T-helper 2 cell (primary cell): ENCODE results near the gene MAML2.

Experiments used
- DNase-seq, 5 experiments: peaks; one replicate each; pipeline versions ENCODE4 v3.0.0 to v3.0.0-alpha.2; 2012 to 2022

MAML2 gene

DNA sequence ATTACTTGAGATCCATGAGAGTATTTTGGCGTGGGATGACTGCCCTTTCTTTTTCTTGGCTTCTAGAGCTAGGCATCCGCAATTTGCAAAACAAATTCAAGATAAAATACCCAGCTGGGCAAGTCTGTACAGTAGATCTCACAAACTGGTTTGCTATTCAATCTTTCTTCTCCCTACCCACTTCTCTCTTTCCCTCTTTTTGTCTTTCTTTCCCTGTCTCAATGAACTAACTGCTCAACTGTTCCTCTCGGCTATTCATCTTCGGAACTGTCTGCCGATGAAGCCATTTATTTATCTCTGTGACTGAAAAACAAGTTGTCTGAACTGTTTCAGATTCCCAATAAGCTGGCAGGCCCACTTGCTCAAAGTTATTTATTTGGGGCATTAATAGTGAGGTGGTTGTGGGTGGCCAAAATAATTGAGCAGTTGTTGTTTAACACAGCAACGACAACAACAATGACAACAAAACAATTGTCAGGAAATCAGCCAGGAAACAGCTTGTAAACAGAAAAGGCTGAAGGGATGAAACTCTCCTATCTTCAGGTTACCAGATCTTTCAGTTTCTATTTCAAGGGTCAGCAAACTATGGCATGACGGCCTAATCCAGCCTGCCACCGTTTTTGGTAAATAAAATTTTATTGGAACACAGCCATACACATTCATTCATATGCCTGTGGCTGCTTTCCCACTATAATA is 343.1 kb downstream of the MAML2 start:
- no peak for DNase-seq

DNA sequence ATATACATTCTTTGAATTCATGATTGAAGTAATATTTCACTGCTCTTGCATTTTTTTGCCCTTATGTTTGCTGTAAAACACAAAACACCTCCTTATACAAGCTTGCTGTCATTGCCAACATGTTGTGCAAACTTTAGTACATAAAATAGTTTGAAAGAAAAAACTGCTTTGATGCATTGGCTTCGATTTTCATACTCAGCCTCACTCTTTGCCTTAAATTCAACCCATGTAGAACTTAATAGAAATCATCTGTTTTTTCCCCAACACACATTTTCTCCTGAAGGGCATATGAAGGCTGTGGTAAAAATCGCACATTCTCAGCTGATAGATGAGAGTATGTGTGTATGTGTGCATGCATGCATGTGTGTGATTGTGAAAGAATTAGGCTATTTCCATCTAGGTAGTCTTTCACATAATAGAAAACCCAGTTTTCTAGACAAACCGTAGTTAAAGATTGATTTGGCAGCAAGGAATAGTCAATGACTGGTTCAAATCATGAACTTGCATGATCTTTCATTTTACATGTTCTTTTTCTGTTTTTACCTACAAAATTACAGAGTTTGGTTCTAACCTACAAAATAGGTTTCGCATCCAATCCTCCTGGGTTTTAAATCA is 346.3 kb downstream of the MAML2 start:
- DNase-seq: no peak

DNA sequence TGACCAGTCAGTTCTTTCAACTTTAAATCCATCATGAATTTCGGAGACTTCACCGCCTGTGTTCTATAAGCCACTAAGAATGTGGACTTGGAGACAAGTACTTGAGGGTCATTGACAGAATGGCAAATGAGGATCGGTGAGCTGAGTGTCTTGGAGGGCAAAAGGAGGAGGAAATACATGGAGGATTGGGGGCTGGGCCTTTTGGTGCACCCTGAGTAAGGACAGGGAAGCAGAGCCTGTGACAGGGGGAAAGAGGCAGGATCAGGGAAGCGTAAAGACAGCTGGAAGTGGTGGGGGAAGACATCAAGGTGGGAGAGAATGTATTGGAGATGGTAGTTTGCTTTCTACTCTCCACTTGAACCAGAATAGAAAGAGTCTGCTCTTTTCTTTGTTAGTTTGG is 348.7 kb downstream of the MAML2 start:
- no peak for DNase-seq

DNA sequence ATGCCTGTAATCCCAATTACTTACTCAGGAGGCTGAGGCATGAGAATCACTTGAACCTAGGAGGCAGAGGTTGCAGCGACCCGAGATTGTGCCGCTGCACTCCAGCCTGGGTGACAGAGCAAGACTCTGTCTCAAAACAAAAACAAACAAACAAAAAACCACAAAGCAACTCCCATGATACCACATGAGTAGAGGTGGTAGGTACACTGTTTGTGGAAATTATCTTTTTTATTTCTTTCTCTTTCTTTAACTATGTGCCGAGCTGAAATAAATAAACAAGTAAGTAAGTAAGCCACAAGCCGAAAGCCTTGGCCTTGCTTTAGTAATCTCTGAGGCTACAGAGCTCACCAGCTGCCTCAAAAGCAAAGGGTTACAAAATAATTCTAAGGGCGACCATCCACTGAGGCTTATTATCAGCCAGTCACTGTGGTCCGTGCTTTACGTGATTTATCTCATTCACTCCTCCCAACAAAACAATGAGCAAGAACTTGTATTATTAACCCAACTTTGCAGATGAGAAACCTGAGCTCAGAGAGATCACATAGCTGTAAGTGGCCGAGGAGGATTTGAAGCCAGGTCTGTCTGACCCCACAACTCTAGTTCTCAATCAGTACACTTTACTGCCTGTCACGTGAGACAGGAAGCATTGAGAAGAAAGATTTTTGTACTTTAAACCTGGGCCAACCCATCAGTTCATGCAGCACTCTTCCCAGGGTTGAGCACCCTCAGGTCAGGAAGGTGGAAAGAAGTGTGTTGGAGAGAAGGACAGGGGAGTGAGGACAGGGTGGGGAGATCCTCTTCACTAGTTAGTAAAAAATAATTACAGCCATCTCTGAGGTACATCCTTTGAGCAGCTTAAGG is 349.3 kb downstream of the MAML2 start:
- DNase-seq: peak in 1 of 5 experiments; percentile 15

DNA sequence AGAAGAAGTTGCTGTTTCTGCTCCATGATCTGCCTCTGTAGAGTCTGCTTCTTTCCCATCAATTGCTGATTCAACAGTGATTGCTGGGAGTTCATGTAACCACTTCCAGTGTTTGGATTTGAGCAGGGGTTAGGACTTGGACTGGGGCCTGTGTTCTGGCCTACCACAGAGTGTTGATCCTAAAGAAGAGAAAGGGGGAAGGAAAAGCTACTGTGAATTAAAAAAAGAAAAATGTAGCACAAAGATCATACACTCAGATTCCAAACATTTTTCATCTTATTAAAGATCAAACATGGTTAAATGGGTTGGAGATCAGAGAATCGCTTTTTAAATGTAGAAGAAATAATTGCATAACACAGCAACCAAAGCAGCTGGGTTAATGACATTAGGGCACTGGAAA is 351.4 kb downstream of the MAML2 start:
- no peak for DNase-seq

DNA sequence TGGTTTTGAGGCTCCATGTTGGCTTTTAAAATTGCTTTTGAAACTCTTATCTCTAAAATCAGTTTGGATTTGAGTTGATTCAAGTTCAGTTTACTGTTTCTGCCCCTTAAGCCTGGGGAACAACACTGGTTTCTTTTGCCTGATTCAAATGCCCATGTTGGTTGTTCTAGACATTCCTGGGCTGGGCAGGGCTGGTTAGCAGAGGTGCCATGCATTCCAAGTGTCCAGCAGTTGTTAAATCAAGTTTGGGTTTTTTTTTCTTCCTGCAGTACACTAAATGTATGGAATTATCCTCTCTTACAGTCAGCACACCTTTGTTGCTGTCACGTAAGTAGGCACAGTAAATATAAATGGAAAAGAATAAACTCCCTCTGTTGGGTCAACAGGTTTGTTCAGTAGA is 351.9 kb downstream of the MAML2 start:
- peak in 1 of 5 experiments; percentile 26 for DNase-seq

DNA sequence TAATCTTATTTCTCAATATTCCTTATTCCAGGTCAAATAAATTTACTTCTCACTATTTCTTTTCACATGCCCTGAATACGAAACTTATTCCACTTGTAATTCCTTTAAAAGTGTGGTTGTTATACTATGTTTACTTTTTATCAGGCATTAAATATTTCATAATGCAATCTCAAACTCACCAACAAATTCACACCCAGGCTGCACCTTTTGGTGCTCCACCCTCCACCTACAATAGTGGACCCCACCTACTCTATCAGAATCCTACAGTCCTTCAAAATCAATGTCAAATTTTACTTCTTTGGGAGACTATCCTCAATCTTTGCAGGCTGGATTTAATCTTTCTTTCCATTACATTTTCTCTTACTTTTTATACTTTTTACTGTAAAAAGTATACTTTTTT is 353.2 kb downstream of the MAML2 start:
- no peak for DNase-seq

DNA sequence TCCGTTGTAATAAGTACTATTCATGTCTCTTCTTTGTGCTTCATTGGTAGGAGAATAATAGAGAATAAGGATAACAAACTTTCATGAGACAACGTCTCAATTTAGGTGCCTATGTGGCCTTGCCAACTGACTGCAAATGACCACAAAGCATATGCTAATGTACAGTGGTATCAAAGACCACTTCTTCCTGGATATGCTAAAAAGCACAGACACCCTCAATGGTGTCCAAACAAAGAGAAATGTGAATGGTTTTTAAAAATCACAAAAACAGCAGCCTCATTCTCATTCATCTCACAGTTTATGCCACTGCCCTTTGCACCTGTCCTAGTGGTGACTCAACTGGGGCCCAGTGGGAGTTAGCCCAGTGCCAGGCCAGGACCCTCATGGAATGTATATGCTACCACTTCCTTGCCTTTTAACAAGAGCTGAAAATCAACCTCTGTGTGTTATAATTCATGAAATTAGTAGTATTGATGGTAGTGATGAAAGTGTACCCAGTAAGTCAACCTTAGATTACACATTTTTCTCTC is 353.9 kb downstream of the MAML2 start:
- DNase-seq: no peak

DNA sequence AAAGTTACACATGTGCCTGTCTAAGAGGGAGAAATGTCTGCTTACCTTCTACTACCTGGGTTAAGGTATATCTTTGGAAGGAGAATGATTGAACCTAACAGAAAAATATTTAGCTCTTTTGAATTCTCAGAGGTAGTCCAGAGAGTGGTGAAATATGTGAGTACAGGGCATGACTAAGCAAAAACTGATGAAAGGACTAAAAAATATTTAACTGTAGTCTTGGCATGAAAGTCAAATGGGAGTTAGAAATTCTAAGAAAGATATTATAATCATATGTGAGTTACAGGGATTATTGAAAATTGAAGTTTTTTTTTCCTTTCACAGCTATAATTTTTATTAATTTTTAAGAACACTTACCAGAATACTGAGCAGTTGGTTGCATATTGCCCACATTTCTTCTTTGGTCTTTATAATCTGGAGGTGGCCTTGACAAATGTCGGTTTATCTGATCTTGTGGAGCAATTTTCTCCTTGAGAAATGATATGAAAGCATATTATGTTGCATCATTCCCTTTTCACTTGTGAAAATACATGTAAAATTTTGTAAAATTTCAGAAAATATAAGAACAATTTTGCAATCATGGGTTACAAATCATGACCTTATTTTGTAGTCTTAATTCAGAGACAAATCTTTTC is 357.7 kb downstream of the MAML2 start:
- DNase-seq: no peak

DNA sequence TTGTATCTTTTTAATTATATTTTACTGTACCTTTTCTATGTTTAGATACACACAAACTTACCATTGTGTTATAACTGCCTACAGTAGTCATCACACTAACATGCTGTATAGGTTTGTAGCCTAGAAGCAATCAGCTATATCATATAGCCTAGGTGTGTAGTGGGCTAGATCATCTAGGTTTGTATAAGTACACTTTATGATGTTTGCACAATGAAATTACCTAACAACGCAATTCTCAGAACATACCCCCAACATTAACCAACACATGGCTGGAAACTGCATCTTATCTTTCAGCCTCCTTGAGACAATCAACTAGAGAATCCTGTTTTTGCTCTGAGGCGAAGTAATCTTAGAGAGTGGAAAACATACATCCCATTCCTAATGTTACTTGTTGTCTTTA is 358.9 kb downstream of the MAML2 start:
- no peak for DNase-seq

DNA sequence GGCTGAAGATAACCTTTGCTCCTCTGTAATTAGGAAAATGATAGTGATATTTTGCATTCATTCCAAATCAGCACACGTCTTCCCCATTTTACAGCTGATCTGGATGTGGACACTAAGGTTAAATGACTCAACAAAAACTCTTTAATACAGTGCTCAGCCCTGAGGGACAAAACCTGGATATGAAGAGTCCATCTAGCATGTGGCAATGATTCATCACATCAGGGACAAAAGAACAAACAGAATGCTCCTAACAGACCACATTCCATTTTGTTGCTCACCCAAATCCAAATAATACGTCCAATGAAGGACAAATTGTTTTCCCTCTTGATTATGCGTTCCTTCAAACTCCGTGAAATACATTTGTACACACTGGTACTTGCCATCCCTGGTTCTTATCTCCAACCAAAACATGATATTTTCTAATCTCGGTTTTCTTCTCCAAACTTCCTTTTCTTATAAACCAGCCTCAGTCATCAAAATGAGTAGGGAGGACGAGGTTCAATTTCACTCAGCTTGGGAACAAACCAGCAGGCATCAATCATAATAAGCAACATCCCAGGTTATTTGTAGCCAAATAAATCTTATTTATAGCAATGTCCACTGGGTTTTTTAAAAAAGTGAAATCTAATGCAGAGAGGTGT is 365.3 kb downstream of the MAML2 start:
- DNase-seq: no peak

DNA sequence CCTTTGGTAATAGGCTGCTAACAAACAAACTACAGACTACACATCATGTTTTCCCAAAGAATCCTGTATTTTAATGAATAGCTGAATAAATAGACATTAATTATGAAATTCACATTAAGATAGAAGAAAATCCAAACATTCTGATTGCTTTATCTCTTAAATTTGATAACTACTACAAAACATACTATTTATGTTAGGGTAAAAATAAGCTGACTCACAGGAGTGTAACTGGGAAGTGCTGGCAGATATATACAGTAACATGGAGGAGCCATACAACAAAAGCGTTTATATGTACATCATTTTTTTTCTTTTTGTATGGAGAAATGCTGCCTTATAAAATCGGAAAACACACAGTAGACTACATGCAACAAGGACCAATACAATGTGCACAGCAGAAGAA is 366.4 kb downstream of the MAML2 start:
- no peak for DNase-seq

DNA sequence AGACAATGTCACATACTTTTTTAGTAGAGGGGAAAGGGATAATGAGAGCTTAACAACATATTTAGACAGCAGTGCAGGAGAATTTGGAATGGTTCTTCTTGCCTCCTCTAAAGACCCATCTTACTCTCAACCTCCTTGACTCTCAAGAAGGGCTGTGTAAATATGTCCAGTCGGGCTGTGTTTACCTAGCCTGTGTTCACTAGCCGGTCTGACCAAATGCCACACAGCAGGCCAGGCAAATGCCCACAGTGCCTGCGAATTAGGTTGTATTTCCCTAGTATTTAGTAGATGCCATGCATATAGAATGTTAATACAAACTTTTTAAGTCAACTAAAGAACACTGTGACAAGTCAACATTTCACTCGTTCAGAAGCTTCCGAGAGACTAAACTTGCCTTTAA is 367.7 kb downstream of the MAML2 start:
- DNase-seq: no peak

DNA sequence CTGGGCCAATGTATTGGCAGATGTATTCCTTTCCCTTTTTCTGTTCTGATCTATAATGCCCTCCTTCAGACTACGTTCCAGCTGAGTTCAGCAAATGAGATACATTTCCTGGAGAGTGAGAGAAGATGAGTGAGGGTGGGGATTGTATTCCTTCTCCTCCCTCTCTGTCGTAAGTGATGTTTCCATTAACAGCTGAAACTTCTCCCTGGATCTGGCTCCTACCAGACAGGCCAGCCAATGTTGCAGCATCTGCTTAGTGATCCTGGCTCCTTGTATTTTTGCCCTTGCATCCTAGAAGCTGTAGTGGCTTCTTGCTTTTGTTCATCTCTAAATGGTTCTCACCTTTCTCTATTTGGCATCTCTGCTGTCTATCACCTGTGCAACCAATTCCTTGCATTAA is 370.9 kb downstream of the MAML2 start:
- no peak for DNase-seq

DNA sequence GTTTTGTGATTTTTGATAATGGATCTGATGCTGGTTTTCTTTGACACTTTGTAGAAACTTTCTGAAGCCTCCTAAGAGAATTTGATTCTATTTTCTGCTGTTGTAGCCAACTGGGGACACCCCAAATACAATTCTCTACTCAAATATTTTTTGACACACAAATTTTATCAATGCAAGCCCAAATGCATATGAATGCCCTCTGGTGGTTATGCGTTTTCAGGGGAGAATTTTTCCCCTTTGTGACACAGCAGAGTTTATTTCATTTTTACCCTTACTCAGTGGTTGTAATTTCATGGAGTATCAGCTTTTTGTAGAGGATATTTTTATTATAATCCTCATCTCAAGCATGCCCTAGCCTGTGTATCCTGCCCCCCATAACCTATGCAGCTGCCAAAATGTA is 374.4 kb downstream of the MAML2 start:
- DNase-seq: no peak

DNA sequence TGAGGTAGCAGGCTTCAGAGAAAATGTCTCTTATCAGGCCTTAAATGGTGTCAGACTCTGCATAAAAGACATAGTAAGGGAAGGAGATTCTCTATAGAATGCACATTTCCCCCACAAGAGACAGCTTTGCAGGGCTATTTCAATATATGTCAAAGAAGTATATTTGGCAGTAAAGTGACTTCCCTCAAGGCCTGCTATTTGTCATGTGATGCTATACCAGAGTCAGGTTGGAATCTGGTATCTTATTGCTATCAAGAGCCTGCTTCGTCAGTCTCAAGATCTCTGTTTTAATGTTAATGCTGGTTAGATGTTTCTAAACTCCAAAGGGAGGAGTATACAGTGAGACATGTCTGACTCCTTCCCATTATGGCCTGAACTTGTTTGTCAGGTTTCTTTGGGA is 378.7 kb downstream of the MAML2 start:
- DNase-seq: no peak

DNA sequence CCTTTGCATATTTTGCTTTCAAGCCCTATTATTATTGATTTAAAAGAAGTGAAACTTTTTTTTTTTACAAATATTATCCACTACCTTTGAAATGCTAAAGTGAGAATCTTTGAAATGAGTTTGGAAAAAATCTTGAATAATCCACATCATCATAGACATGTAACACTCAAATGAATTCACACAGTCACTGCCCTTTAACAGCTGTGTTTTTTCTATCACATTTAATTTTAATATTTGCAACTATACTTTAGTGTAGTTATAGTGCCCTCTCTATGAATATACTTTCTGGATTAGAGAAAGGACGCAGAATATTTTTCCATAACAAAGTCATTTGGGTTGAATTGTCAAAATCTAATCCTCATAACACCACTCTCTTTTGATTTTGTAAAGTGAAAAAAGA is 381.2 kb downstream of the MAML2 start:
- DNase-seq: no peak

DNA sequence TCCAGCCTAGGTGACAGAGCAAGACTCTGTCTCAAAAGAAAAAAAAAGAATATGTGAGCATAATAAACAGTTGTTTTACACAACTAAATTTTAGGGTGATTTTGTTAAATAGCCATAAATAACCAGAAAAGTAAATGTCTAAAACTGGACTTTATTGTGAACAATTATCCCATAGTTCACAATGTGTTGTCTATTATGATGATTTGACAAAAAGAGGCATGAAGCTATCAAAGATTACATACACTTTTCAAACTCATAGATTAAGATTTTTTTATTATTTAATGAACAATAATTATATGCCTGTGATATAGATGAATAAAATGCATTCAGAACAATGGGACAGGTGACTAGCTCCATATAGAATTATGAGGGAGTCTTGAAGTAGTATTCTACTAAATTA is 392.1 kb downstream of the MAML2 start:
- DNase-seq: no peak

DNA sequence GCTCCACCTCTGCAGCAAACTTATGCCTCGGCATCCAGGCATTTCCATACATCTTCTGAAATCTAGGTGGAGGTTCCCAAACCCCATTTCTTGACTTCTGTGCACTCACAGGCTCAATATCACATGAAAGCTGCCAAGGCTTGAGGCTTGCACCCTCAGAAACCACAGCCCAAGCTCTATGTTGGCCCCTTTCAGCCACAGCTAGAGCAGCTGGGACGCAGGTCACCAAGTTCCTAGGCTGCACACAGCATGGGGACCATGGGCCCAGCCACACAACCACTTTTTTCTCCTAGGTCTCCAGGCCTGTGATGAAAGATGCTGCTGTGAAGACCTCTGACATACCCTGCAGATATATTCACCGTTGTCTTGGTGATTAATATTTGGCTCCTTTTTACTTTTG is 394.4 kb downstream of the MAML2 start:
- no peak for DNase-seq

DNA sequence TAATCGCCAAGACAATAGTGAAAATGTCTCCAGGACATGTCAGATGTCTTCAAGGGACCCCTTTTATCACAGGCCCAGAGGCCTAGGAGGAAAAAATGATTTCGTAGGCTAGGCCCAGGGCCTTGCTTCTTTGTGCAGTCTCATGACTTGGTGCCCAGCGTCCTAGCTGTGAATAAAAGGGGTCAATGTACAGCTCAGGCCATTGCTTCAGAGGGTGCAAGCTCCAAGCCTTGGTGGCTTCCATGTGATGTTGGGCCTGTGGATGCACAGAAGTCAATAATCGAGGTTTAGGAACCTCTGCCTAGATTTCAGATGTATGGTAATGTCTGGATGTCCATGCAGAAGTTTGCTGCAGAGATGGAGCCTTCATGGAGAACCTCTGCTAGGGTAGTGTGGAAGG is 398.4 kb downstream of the MAML2 start:
- no peak for DNase-seq

DNA sequence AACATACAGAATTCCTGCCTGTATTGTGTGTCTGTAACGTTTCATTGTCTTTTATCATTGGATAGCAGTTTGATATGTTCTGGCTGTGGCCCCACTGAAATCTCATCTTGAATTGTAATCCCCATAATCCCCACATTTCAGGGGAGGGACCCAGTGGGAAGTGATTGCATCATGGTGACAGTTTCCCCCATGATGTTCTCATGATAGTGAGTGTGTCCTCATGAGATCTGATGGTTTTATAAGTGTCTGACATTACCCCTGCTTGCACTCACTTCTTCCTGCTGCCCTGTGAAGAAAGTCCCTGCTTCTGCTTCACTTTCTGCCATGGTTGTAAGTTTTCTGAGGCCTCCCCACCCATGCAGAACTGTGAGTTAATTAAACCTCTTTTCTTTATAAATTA is 399.4 kb downstream of the MAML2 start:
- DNase-seq: no peak

DNA sequence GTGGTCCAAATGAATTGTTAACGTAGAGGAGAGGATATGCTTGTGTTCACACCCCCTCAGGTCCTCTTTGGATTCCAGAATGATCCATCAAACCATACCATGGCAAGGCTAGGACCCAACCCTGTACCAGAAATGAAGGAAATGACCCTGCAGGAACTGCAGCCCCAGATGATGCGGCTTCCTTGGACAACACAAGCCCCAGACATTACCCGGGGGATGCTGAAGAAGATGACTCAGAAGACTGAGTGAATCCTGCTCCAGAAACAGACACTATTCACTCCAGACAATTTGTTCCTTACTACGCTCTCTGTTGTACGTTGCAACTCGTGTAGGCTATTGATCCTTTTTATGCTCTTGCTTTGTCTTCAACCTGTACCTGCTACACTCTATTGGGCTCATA is 403.9 kb downstream of the MAML2 start:
- DNase-seq: no peak

DNA sequence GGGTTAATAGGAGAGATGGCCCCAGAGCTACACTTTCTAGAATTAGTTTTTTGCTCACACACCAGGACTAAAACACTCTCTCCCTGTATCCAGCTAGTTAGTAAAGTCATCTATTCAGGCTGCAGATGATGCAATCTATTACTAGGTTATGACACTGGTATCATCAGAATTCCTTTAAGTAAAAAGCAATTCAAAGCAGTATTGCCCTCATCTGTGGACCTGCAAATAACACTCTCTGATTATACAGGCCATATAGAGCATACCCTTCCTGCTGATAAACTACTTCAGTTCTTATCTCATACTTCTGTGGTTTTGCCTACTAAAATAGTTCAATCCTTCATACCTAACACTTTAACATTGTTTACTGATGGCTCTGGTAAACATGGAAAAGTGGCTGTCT is 405.6 kb downstream of the MAML2 start:
- DNase-seq: no peak
